AG09319 (cell line): ENCODE measurements around the gene ZBTB20.
A peak's percentile ranks its signal among the peaks of the same experiment; 100 is the strongest.

Experiments
- DNase-seq: peaks from one replicate; pipeline ENCODE4 v3.0.0-alpha.2; 2010; ENCODE audit warnings: low read depth; ENCODE audit errors: extremely low read depth
- CTCF ChIP-seq: IDR thresholded peaks from 2 replicates; pipeline ENCODE4 v1.5.1; 2011; ENCODE audit warnings: low read depth, mild to moderate bottlenecking, inconsistent platforms, low read length, moderate library complexity

Gene ZBTB20

GRCh38 chr3:114378760-114379159 is 768.3 kb downstream of the ZBTB20 start:
- no peak for DNase-seq
- TF ChIP-seq CTCF: no peak

GRCh38 chr3:114377426-114377825 is 769.7 kb downstream of the ZBTB20 start:
- no peak for TF ChIP-seq CTCF
- DNase-seq: no peak

- no peak for TF ChIP-seq CTCF
- no peak for DNase-seq
Measured at GRCh38 chr3:114376516-114377185, 770.4 kb downstream of the ZBTB20 start.

- DNase-seq: no peak
- TF ChIP-seq CTCF: no peak
Measured at GRCh38 chr3:114375608-114376421, 771.3 kb downstream of the ZBTB20 start.

- no peak for TF ChIP-seq CTCF
- no peak for DNase-seq
Measured at GRCh38 chr3:114374433-114374990, 772.6 kb downstream of the ZBTB20 start.

GRCh38 chr3:114370537-114371174 is 776.4 kb downstream of the ZBTB20 start:
- DNase-seq: no peak
- TF ChIP-seq CTCF: peak; percentile 2

- DNase-seq: no peak
- no peak for TF ChIP-seq CTCF
Measured at GRCh38 chr3:114365909-114366308, 781.2 kb downstream of the ZBTB20 start.
